CD14-positive monocyte (primary cell): ENCODE results near the gene TOMM7. TPM values are rescaled to one million over a fixed set of nuclear protein-coding genes. Genes with fewer than 3 reads are reported as not detected.

Experiments used
- DNase-seq, 3 donors: peaks; one replicate each; pipeline ENCODE4 v3.0.0-alpha.2; 2011 to 2022
- H2AFZ ChIP-seq: 2 replicates; pipeline ENCODE4 v1.6.0; 2012; ENCODE audit warnings: mild to moderate bottlenecking, low read depth, low read length, inconsistent platforms; ENCODE audit not compliant: insufficient read depth, poor library complexity, severe bottlenecking
- H3K27ac ChIP-seq, 2 donors: 1 replicate in 1 of 2; 2 replicates in 1 of 2; pipeline ENCODE4 v1.5.1; 2012 to 2013; ENCODE audit warnings: low read length in 2 of 2, control low read depth in 1 of 2, inconsistent platforms in 1 of 2, low read depth in 1 of 2, mild to moderate bottlenecking in 1 of 2
- H3K27me3 ChIP-seq, 2 donors: one replicate each; pipeline versions ENCODE4 v1.6.0 to v1.6.1; 2011 to 2013; ENCODE audit warnings: low read length in 2 of 2; ENCODE audit not compliant: control insufficient read depth in 2 of 2, insufficient read depth in 2 of 2
- H3K36me3 ChIP-seq, 2 donors: replicated peaks in 1 of 2; 1 replicate in 1 of 2; 2 replicates in 1 of 2; pipeline versions ENCODE4 v1.5.1 to v1.6.1; 2012 to 2013; ENCODE audit warnings: low read length in 2 of 2, control low read depth in 1 of 2, inconsistent platforms in 1 of 2, mild to moderate bottlenecking in 1 of 2; ENCODE audit not compliant: insufficient read depth in 2 of 2, control insufficient read depth in 1 of 2
- H3K4me1 ChIP-seq, 2 donors: 1 replicate in 1 of 2; 2 replicates in 1 of 2; pipeline versions ENCODE4 v1.5.1 to v1.6.1; 2012 to 2013; ENCODE audit warnings: low read length in 2 of 2, control low read depth in 1 of 2, inconsistent platforms in 1 of 2, mild to moderate bottlenecking in 1 of 2, moderate library complexity in 1 of 2; ENCODE audit not compliant: insufficient read depth in 2 of 2, control insufficient read depth in 1 of 2
- H3K4me2 ChIP-seq: replicated peaks from 2 replicates; pipeline ENCODE3; 2012; ENCODE audit warnings: low read length, moderate library complexity, mild to moderate bottlenecking; ENCODE audit not compliant: poor library complexity, severe bottlenecking; ENCODE audit errors: extremely low read depth
- H3K4me3 ChIP-seq, 3 experiments: fragments of 200-600 bp in 1 of 3; sonication (generic) in 1 of 3; replicated peaks in 1 of 3; 1 replicate in 2 of 3; 2 replicates in 1 of 3; pipeline ENCODE4 v1.5.1; 2011 to 2013; ENCODE audit warnings: low read length in 3 of 3, mild to moderate bottlenecking in 3 of 3, control low read depth in 2 of 3, low read depth in 2 of 3, inconsistent platforms in 1 of 3, moderate library complexity in 1 of 3
- H3K79me2 ChIP-seq: 2 replicates; pipeline ENCODE4 v1.6.0; 2012; ENCODE audit warnings: mild to moderate bottlenecking, control low read depth, inconsistent platforms, low read length, moderate library complexity; ENCODE audit not compliant: insufficient read depth
- H3K9ac ChIP-seq: 2 replicates; pipeline ENCODE4 v1.6.0; 2017; ENCODE audit warnings: low read length, mild to moderate bottlenecking; ENCODE audit not compliant: insufficient read depth, poor library complexity, severe bottlenecking
- H3K9me3 ChIP-seq, 2 donors: replicated peaks in 1 of 2; 1 replicate in 1 of 2; 2 replicates in 1 of 2; pipeline versions ENCODE4 v1.5.1 to v1.6.1; 2012 to 2013; ENCODE audit warnings: low read length in 2 of 2, control low read depth in 1 of 2; ENCODE audit not compliant: control insufficient read depth in 1 of 2, insufficient read depth in 1 of 2
- H4K20me1 ChIP-seq: 2 replicates; pipeline ENCODE4 v1.6.0; 2012; ENCODE audit warnings: mild to moderate bottlenecking, low read length, control low read depth, moderate library complexity; ENCODE audit not compliant: insufficient read depth
- H3K27ac Mint-ChIP-seq, 7 donors: one replicate each; pipeline ENCODE4 v1.8.0; 2020; ENCODE audit warnings: mild to moderate bottlenecking in 7 of 7, mixed read lengths in 7 of 7, moderate library complexity in 6 of 7, inconsistent platforms in 2 of 7
- H3K27me3 Mint-ChIP-seq, 3 donors: one replicate each; pipeline ENCODE4 v1.8.0; 2021 to 2022; ENCODE audit warnings: low read depth in 3 of 3, mild to moderate bottlenecking in 3 of 3, mixed read lengths in 3 of 3, moderate library complexity in 3 of 3, inconsistent platforms in 1 of 3
- H3K36me3 Mint-ChIP-seq, 2 donors: one replicate each; pipeline ENCODE4 v1.8.0; 2020; ENCODE audit warnings: mixed read lengths in 2 of 2, inconsistent platforms in 1 of 2, mild to moderate bottlenecking in 1 of 2
- H3K4me1 Mint-ChIP-seq: one replicate; pipeline ENCODE4 v1.8.0; 2020; ENCODE audit warnings: mild to moderate bottlenecking, mixed read lengths
- H3K4me3 Mint-ChIP-seq, 2 donors: one replicate each; pipeline ENCODE4 v1.8.0; 2020; ENCODE audit warnings: mild to moderate bottlenecking in 2 of 2, mixed read lengths in 2 of 2, moderate library complexity in 1 of 2
- H3K9me3 Mint-ChIP-seq, 7 donors: one replicate each; pipeline ENCODE4 v1.8.0; 2020 to 2022; ENCODE audit warnings: mixed read lengths in 7 of 7, mild to moderate bottlenecking in 6 of 7, moderate library complexity in 6 of 7, inconsistent platforms in 2 of 7
- CTCF ChIP-seq: fragments of 200-600 bp; IDR thresholded peaks from one replicate; pipeline ENCODE4 v1.8.0; 2022; ENCODE audit warnings: antibody characterized with exemption, mild to moderate bottlenecking
- WGBS: methylation state at CpG from one replicate; pipeline ENCODE4 v1.1.5; 2013; ENCODE audit warnings: missing lambda C conversion rate; ENCODE audit not compliant: insufficient coverage; 5-methylcytosine and 5-hydroxymethylcytosine counted together
- intact Hi-C, 2 donors: fragments of 100-400 bp; cut with micrococcal nuclease; formaldehyde crosslinking; loops; one replicate each; pipeline versions ENCODE4 v1.15.0 to v1.15.1; 2023
- polyA plus RNA-seq, 3 donors: library from polyadenylated mRNA; depleted of rRNA in 1 of 3; unstranded in 2 of 3; stranded (reverse) in 1 of 3; fragments of 300-500 nt in 2 of 3; fragments of >200 nt in 1 of 3; fragmentation: Illumina TruSeq in 2 of 3; gene quantifications; 1 replicate in 2 of 3; 2 replicates in 1 of 3; pipeline ENCODE4 v1.2.3, GENCODE V29; 2012 to 2021

TOMM7 gene
- polyA plus RNA-seq, 3 donors: 93.3 to 125 (median 111) TPM

DNA sequence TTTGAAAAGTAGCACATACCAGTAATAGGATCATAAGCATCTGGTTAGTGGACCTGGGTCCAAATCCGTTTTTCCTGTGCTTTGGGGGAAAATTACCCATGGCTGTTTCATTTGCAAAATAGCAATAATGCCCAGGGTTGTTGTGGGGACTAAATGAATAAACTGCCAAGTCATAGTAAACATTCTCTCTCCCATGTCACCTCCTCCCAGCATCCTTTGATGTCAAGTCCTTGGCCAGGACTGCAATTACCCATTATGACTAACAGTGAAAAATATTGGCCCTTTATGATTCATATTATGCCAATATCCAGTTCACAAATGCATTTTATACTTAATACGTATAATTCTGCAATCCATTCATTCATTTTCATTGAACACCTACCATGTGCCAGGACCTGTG, 23.0 kb downstream of the TOMM7 start:
- H3K4me2 ChIP-seq: no peak overlapping the region
- no peaks in the 10 kb centered on the region for H3K4me1 ChIP-seq
- no peak overlapping the region for H3K27ac Mint-ChIP-seq
- no peak overlapping the region for H3K4me3 ChIP-seq
- WGBS: 100% methylated on average over 1 of the region's 2 CpGs
- no peaks in the 10 kb centered on the region for H3K36me3 Mint-ChIP-seq
- H3K27ac ChIP-seq: no peak overlapping the region
- H3K79me2 ChIP-seq: no peaks in the 10 kb centered on the region
- intact Hi-C loops: no loop called here
- peaks cover 3 to 13% (median 8%) of the 10 kb centered on the region in 7 donors for H3K9me3 Mint-ChIP-seq
- TF ChIP-seq CTCF: no peak
- H4K20me1 ChIP-seq: no peaks in the 10 kb centered on the region
- peaks cover 0 to 2% (median under 1%) of the 10 kb centered on the region in 3 donors for H3K27me3 Mint-ChIP-seq
- DNase-seq: no peak
- no peaks in the 10 kb centered on the region for H3K27me3 ChIP-seq
- H3K4me1 Mint-ChIP-seq: no peaks in the 10 kb centered on the region
- no peak overlapping the region for H3K9ac ChIP-seq
- H3K4me3 Mint-ChIP-seq: no peak overlapping the region
- H2AFZ ChIP-seq: no peak overlapping the region
- peaks cover 0 to 3% of the 10 kb centered on the region in 2 donors for H3K9me3 ChIP-seq
- no peaks in the 10 kb centered on the region for H3K36me3 ChIP-seq

DNA sequence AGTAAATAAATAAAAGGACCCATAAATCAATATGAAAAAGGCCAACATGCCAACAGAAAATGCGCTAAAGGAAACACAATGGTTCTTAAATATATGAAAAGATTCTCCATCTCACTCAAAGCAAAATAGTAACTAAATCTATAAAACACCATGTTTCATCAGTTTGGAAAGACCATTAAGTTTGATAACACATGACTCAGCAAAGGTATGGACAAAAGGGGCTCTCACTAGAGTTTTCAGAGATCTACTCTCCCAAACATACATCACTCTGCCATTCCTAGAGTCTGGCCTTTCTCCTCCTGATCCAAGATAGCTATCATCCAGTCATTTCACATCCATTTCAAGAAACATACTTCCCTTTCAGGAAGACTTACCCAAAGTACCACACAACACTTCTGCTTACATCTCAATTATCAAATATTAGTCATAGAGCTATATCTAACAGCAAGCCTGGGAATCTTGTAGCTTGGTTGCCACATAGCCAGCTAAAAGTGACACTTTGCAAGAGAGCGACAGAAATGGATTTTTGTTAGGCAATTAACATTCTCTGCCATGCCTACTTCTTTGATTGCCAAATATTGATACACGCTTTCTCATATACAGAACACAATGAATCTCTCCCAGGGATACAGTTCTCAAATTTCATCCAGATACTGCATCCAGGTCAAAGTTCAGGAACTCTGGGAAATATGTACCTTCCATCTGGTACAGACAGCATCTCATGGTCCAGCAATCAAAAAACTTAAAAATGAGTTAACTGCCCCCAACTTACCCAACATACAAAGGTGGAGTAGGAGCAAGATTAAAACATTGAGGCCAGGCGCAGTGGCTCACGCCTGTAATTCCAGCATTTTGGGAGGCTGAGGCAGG, 28.8 kb downstream of the TOMM7 start:
- DNase-seq: no peak
- Histone ChIP-seq H3K9ac (no peak overlapping the region), H3K27ac (no peak overlapping the region), H3K36me3 (no peaks in the 10 kb centered on the region), H3K27me3 (no peaks in the 10 kb centered on the region), H4K20me1 (no peaks in the 10 kb centered on the region), H3K79me2 (no peaks in the 10 kb centered on the region), H3K4me1 (no peaks in the 10 kb centered on the region), H3K9me3 (peaks cover 0 to 3% of the 10 kb centered on the region in 2 donors), H3K4me3 (no peak overlapping the region), H2AFZ (no peak overlapping the region), H3K4me2 (no peak overlapping the region)
- Mint-ChIP-seq H3K27ac (no peak overlapping the region), H3K9me3 (peaks cover 0 to 11% (median 6%) of the 10 kb centered on the region in 7 donors), H3K27me3 (peaks cover 2 to 5% (median 4%) of the 10 kb centered on the region in 3 donors), H3K4me1 (no peaks in the 10 kb centered on the region), H3K36me3 (no peaks in the 10 kb centered on the region), H3K4me3 (no peak overlapping the region)
- intact Hi-C loops: no loop called here
- WGBS: 92% methylated on average over 2 of the region's 5 CpGs
- no peak for TF ChIP-seq CTCF
